Sigmoid colon (tissue), 3 donors: ENCODE results near the gene ABCC1.

Source experiments
- POLR2A ChIP-seq, 2 donors: fragments of 450-650 bp; IDR thresholded peaks; one replicate each; pipeline ENCODE4 v1.6.1; 2016; ENCODE audit warnings: antibody characterized with exemption in 2 of 2, mild to moderate bottlenecking in 2 of 2, moderate library complexity in 2 of 2
- TF ChIP-seq, protein P1 (sequence below), 4 experiments: fragments of 450-650 bp in 3 of 4; fragments of 200-600 bp in 1 of 4; IDR thresholded peaks; one replicate each; pipeline ENCODE4 v1.5.1; 2016 to 2019; ENCODE audit warnings: antibody characterized with exemption in 4 of 4, mild to moderate bottlenecking in 3 of 4, moderate library complexity in 2 of 4

DNA sequence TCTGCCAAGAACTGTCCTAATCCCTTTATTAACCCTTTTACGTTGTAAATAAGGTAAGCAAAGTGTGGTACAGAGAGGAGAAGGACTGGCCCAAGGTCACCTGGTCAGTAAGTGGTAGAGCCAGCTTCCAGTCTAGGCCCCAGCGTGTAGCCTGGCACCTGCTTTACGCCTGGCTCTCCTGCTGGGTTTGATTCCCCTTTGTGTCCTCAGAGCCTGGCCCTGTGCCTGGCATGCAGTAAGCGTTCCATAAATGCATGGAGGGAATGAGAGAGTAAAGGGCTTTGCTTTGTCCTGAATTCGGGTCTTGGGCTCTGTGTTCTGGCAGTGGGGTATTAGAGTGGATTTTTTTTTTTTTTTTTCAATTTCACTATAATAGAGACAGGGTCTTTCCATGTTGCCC lies 62.7 kb downstream of the ABCC1 start:
- no peak for TF ChIP-seq POLR2A (IDR thresholded peaks at IDR 0.05)
- TF ChIP-seq, protein P1, sequence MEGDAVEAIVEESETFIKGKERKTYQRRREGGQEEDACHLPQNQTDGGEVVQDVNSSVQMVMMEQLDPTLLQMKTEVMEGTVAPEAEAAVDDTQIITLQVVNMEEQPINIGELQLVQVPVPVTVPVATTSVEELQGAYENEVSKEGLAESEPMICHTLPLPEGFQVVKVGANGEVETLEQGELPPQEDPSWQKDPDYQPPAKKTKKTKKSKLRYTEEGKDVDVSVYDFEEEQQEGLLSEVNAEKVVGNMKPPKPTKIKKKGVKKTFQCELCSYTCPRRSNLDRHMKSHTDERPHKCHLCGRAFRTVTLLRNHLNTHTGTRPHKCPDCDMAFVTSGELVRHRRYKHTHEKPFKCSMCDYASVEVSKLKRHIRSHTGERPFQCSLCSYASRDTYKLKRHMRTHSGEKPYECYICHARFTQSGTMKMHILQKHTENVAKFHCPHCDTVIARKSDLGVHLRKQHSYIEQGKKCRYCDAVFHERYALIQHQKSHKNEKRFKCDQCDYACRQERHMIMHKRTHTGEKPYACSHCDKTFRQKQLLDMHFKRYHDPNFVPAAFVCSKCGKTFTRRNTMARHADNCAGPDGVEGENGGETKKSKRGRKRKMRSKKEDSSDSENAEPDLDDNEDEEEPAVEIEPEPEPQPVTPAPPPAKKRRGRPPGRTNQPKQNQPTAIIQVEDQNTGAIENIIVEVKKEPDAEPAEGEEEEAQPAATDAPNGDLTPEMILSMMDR (IDR thresholded peaks at IDR 0.05): no peak
